Measurements from ENCODE around the gene ZWILCH. TPM values are rescaled to one million over a fixed set of nuclear protein-coding genes. Genes with fewer than 3 reads are reported as not detected.

Gene ZWILCH
- total and polyA plus RNA-seq, 9 of the 15 experiments (the other 6 are each of a cell fraction or from before 2014, with no cell fraction given) = 32.8 to 94.2 (median 52.1) TPM

DNA sequence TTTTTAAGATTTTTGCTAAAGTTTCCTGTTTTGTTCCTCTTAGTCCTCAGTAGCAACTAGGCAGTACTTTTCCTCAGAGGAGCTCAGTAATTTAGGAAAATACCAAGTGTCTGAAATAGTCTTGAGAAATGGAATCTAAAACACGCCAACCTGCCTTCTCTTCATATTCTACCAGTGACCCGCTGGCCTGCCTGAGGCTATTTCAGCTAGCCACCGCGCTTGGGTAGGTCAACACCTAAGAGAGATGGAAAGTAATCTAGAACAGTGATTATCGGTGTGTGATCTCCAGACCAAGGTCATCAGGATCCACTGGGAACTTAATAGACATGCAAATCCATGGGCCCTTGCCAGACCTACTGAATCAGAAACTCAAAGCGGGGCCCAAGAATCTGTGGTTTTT lies 53.1 kb downstream of the ZWILCH start:
- no peaks in the 10 kb centered on the region for H3K9me1 ChIP-seq (ENCODE audit: control insufficient read depth, insufficient read depth, low read length)
- H4K20me1 ChIP-seq (replicated peaks; ENCODE audit: control insufficient read depth, insufficient read depth, low read length) = no peaks in the 10 kb centered on the region
- DNase-seq (ENCODE audit: extremely low read depth in 1 of 4, low spot score in 3 of 4) (no peak), FAIRE-seq (no peak), ATAC-seq (no peak)
- H3K9me3 ChIP-seq (replicated peaks; ENCODE audit: control insufficient read depth, insufficient read depth, low read depth, low read length) = no peaks in the 10 kb centered on the region
- H3K36me3 ChIP-seq (ENCODE audit: control insufficient read depth, insufficient read depth, low read length) = no peaks in the 10 kb centered on the region
- no peaks in the 10 kb centered on the region for H3K27me3 ChIP-seq (ENCODE audit: control insufficient read depth in 2 of 2, insufficient read depth in 2 of 2, low read length in 2 of 2)
- BruUV-seq (replicated peaks) = no TSS peak
- no peak overlapping the region for H3K9ac ChIP-seq (ENCODE audit: insufficient read depth in 1 of 2, low read depth in 2 of 2, low read length in 2 of 2)
- intact Hi-C loops (cut with micrococcal nuclease) = no loop called here
- no peak overlapping the region for H3K4me2 ChIP-seq (ENCODE audit: insufficient read depth, low read length)
- no peak overlapping the region for H3K27ac ChIP-seq (ENCODE audit: extremely low read depth, low read depth, low read length)
- in situ Hi-C loops (cut with MboI) = no loop called here
- no peak overlapping the region for H2AFZ ChIP-seq (ENCODE audit: low read depth, low read length)
- CTCF ChIA-PET (ENCODE audit: low intra/inter-chr PET ratio) = no interaction called here
- POLR2A ChIA-PET = interaction anchor here (0.6 to 1.5 kb wide), 4 partner anchors 8 to 787 kb away, joined by 3 to 5 read pairs (median 4); partner anchors contain the start of gene LCTL
- WGBS (ENCODE audit: insufficient coverage, low coverage, missing lambda C conversion rate) = 59% methylated on average over 6 of the region's 6 CpGs
- H3K4me1 ChIP-seq (replicated peaks in 1 of 2; ENCODE audit: control insufficient read depth in 2 of 2, insufficient read depth in 2 of 2, low read length in 2 of 2) = peaks cover 4 to 5% of the 10 kb centered on the region in 2 experiments; a peak in 4 of 5 replicates
- no peaks in the 10 kb centered on the region for H3K79me2 ChIP-seq (ENCODE audit: control insufficient read depth, insufficient read depth, low read length)
- H3K4me3 ChIP-seq = no peak overlapping the region
- TF ChIP-seq, protein P1, sequence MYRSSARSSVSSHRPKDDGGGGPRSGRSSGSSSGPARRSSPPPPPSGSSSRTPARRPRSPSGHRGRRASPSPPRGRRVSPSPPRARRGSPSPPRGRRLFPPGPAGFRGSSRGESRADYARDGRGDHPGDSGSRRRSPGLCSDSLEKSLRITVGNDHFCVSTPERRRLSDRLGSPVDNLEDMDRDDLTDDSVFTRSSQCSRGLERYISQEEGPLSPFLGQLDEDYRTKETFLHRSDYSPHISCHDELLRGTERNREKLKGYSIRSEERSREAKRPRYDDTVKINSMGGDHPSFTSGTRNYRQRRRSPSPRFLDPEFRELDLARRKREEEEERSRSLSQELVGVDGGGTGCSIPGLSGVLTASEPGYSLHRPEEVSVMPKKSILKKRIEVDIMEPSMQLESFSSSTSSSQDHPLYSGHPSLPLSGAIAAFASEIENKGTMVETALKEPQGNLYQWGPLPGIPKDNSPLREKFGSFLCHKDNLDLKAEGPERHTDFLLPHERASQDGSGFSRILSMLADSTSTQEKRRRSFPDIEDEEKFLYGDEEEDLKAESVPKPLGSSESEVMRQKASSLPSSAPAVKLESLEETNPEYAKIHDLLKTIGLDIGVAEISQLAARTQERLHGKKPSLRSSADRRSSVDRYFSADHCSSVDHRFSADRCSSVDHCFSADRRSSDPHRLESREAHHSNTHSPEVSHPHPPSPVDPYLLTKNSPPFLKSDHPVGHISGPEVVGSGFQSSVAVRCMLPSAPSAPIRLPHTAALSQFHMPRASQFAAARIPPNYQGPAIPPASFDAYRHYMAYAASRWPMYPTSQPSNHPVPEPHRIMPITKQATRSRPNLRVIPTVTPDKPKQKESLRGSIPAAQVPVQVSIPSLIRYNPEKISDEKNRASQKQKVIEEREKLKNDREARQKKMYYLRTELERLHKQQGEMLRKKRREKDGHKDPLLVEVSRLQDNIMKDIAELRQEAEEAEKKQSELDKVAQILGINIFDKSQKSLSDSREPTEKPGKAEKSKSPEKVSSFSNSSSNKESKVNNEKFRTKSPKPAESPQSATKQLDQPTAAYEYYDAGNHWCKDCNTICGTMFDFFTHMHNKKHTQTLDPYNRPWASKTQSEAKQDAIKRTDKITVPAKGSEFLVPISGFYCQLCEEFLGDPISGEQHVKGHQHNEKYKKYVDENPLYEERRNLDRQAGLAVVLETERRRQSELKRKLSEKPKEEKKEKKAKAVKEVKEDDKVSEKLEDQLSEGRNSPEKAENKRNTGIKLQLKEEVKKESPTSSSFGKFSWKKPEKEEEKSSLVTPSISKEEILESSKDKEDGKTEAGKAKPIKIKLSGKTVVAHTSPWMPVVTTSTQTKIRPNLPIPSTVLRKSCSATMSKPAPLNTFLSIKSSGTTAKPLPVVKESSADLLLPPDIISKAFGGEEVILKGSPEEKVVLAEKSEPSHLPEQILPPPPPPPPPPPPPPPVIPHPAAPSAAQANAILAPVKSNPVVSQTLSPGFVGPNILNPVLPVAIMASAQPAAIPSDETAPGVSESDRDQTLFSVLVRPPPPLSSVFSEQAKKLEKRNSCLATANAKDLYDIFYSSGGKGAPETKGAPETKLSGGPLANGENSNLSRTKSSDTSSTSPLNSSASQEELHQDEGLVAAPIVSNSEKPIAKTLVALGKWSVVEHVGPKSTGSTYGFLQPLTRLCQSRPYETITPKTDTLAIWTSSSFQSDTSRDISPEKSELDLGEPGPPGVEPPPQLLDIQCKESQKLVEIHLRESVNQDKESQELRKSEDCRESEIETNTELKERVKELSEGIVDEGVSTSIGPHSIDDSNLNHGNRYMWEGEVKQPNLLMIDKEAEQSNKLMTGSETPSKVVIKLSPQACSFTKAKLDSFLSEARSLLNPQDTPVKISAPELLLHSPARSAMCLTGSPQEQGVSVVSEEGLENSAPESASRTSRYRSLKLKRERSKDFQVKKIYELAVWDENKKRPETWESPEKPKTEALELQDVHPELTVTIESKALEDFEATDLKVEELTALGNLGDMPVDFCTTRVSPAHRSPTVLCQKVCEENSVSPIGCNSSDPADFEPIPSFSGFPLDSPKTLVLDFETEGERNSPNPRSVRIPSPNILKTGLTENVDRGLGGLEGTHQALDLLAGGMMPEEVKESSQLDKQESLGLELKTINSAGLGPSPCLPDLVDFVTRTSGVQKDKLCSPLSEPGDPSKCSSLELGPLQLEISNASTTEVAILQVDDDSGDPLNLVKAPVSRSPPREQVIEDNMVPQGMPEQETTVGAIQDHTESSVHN (IDR thresholded peaks at IDR 0.05; ENCODE audit: borderline replicate concordance in 1 of 2, low read depth in 1 of 2) = no peak
- no peak for TF ChIP-seq ZNF174 (CRISPR knock-in tag; IDR thresholded peaks at IDR 0.05)
- TF ChIP-seq SAP30 (IDR thresholded peaks at IDR 0.05; ENCODE audit: borderline replicate concordance, insufficient read depth, low read depth, low read length, poor library complexity, severe bottlenecking) = no peak
- no peak for TF ChIP-seq ZC3H8 (IDR thresholded peaks at IDR 0.05)
- TF ChIP-seq LARP7 (IDR thresholded peaks at IDR 0.05) = no peak
- no peak for TF ChIP-seq PHB (CRISPR knock-in tag; IDR thresholded peaks at IDR 0.05)
- TF ChIP-seq, protein P2, sequence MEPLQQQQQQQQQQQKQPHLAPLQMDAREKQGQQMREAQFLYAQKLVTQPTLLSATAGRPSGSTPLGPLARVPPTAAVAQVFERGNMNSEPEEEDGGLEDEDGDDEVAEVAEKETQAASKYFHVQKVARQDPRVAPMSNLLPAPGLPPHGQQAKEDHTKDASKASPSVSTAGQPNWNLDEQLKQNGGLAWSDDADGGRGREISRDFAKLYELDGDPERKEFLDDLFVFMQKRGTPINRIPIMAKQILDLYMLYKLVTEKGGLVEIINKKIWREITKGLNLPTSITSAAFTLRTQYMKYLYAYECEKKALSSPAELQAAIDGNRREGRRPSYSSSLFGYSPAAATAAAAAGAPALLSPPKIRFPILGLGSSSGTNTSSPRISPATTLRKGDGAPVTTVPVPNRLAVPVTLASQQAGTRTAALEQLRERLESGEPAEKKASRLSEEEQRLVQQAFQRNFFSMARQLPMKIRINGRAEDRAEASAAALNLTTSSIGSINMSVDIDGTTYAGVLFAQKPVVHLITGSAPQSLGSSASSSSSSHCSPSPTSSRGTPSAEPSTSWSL (CRISPR knock-in tag; IDR thresholded peaks at IDR 0.05; ENCODE audit: borderline replicate concordance) = no peak
- TF ChIP-seq, protein P3, sequence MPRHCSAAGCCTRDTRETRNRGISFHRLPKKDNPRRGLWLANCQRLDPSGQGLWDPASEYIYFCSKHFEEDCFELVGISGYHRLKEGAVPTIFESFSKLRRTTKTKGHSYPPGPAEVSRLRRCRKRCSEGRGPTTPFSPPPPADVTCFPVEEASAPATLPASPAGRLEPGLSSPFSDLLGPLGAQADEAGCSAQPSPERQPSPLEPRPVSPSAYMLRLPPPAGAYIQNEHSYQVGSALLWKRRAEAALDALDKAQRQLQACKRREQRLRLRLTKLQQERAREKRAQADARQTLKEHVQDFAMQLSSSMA (CRISPR knock-in tag; IDR thresholded peaks at IDR 0.05) = no peak
- TF ChIP-seq PCBP2 (IDR thresholded peaks at IDR 0.05; ENCODE audit: low read depth, low read length, poor library complexity, severe bottlenecking) = no peak
- no peak for TF ChIP-seq ZNF184 (CRISPR knock-in tag; IDR thresholded peaks at IDR 0.05)
- no peak for TF ChIP-seq ZNF644 (tag; IDR thresholded peaks at IDR 0.05; ENCODE audit: low read depth)
- TF ChIP-seq SP2 (IDR thresholded peaks at IDR 0.05; ENCODE audit: extremely low read depth, low read depth, low read length, poor library complexity, severe bottlenecking) = no peak
- TF ChIP-seq KHSRP (IDR thresholded peaks at IDR 0.05) = no peak
